Measurements from ENCODE around the gene UROD. TPM values are rescaled to one million over a fixed set of nuclear protein-coding genes. Genes with fewer than 3 reads are reported as not detected.
A peak's percentile ranks its signal among the peaks of the same experiment; 100 is the strongest.
"Not testable (repeated sequence)": the region's sequence is repeated elsewhere in the genome, so short reads cannot be mapped to it uniquely, and the experiment has no call there.

UROD gene
- total RNA-seq, 3 donors from 2014 or later, result 74.1 to 115 (median 77.1) TPM

DNA sequence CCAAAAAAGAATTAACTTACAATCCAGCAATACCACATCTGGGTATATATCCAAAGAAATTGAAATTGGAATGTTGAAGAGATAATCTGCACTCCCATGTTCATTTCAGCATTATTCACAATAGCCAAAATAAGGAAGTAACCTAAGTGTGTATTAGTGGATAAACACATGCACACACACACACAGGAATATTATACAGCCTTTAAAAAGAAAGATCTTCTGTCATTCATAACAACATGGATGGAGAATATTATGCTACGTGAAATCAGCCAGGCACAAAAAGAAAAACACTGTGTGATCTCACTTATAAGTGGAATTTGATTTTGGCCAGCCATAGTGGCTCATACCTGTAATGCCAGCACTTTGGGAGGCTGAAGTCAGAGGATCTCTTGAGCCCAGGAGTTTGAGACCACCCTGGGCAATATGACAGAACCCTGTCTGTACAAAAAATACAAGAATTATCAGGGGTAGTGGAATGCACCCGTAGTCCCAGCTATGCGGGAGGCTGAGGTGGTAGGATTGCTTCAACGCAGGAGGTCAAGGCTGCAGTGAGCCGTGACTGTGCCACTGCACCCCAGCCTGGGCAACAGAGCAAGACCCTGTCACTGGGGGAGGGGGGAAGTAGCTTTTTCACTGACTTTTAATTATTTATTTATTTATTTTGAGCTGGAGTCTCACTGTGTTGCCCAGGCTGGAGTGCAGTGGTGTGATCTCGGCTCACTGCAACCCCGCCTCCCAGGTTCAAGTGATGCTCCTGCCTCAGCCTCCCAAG is 16.4 kb upstream of the UROD start:
- H3K27me3 ChIP-seq, result no peaks in the 10 kb centered on the region
- intact Hi-C loops (cut with DNase I; ENCODE audit: low total_unique reads), result no loop called here
- no peak for DNase-seq (ENCODE audit: low spot score in 2 of 2)

DNA sequence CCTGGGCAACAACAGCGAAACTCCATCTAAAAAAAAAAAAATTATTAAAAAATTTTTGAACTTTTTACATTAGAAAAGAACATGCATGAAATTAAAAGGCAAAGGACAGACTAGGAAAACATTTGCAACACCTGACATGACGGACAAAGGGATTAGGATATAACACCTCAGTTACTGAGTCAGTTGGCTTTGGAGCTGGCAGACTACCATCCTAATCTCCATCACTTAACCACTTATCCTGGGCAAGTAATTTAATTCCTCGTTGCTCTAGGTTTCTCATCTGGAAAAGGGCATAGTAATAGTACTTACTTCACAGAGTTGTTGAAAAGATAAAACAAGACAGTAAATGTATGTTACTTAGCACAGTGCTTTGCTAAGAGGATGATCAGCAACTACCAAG is 12.8 kb upstream of the UROD start:
- Histone ChIP-seq H3K36me3 (no peaks in the 10 kb centered on the region), H3K27me3 (no peaks in the 10 kb centered on the region), H3K4me3 (no peak overlapping the region), H3K9me3 (no peaks in the 10 kb centered on the region), H3K27ac (no peak overlapping the region), H3K4me1 (no peaks in the 10 kb centered on the region)
- intact Hi-C loops (cut with DNase I; ENCODE audit: low total_unique reads), result no loop called here
- no peak for DNase-seq (ENCODE audit: low spot score in 2 of 2)
- TF ChIP-seq POLR2AphosphoS5 (IDR thresholded peaks at IDR 0.05) (no peak), CTCF (IDR thresholded peaks at IDR 0.05) (no peak), POLR2A (IDR thresholded peaks at IDR 0.05) (no peak)

More for the DNA sequence above, 16.4 kb upstream of the UROD start:
- no peak overlapping the region for H3K27ac ChIP-seq
- H3K4me1 ChIP-seq, result no peaks in the 10 kb centered on the region
- H3K9me3 ChIP-seq, result no peaks in the 10 kb centered on the region
- H3K36me3 ChIP-seq, result no peaks in the 10 kb centered on the region
- H3K4me3 ChIP-seq, result no peak overlapping the region
- no peak for TF ChIP-seq POLR2A (IDR thresholded peaks at IDR 0.05)
- no peak for TF ChIP-seq CTCF (IDR thresholded peaks at IDR 0.05)
- no peak for TF ChIP-seq POLR2AphosphoS5 (IDR thresholded peaks at IDR 0.05)

GRCh38 chr1:45001011-45001481 is 11.0 kb upstream of the UROD start:
- no peak overlapping the region for H3K4me3 ChIP-seq
- peaks cover 9% of the 10 kb centered on the region for H3K36me3 ChIP-seq
- TF ChIP-seq POLR2A (IDR thresholded peaks at IDR 0.05), result no peak
- TF ChIP-seq CTCF (IDR thresholded peaks at IDR 0.05), result peak in 1 of 3 donors; percentile 13
- intact Hi-C loops (cut with DNase I; ENCODE audit: low total_unique reads), result loop anchor here (5.0 kb wide), 1 partner anchor 1511 kb away; no protein-coding TSS in a partner anchor
- H3K4me1 ChIP-seq, result no peaks in the 10 kb centered on the region
- peak overlapping the region; percentile 71 to 78 for H3K27ac ChIP-seq
- no peaks in the 10 kb centered on the region for H3K9me3 ChIP-seq
- peak; percentile 58 to 77 for DNase-seq (ENCODE audit: low spot score in 2 of 2)
- H3K27me3 ChIP-seq, result no peaks in the 10 kb centered on the region

GRCh38 chr1:45001576-45001975 is 10.5 kb upstream of the UROD start:
- DNase-seq (ENCODE audit: low spot score in 2 of 2); H3K36me3 ChIP-seq: not testable (repeated sequence)
- peak overlapping the region; percentile 71 to 78 for H3K27ac ChIP-seq

GRCh38 chr1:45002650-45003645 is 9.1 kb upstream of the UROD start:
- no peaks in the 10 kb centered on the region for H3K9me3 ChIP-seq
- no peaks in the 10 kb centered on the region for H3K27me3 ChIP-seq
- H3K36me3 ChIP-seq, result peaks cover 18% of the 10 kb centered on the region
- no peaks in the 10 kb centered on the region for H3K4me1 ChIP-seq
- no peak overlapping the region for H3K4me3 ChIP-seq
- peak overlapping the region; percentile 71 to 78 for H3K27ac ChIP-seq
- DNase-seq (ENCODE audit: low spot score in 2 of 2), result no peak
- intact Hi-C loops (cut with DNase I; ENCODE audit: low total_unique reads), result loop anchor here (5.0 kb wide), 1 partner anchor 1509 kb away; no protein-coding TSS in a partner anchor
- TF ChIP-seq CTCF (IDR thresholded peaks at IDR 0.05) (no peak), POLR2AphosphoS5 (IDR thresholded peaks at IDR 0.05) (no peak), POLR2A (IDR thresholded peaks at IDR 0.05) (no peak)

More at GRCh38 chr1:45001576-45001975, 10.5 kb upstream of the UROD start:
- H3K27me3 ChIP-seq, H3K9me3 ChIP-seq, H3K4me3 ChIP-seq, H3K4me1 ChIP-seq: not testable (repeated sequence)
- intact Hi-C loops (cut with DNase I; ENCODE audit: low total_unique reads), result loop anchor here (5.0 kb wide), 1 partner anchor 1511 kb away; no protein-coding TSS in a partner anchor
